Heart left ventricle (tissue), 16 donors: Measurements from ENCODE around the gene ORMDL3. TPM values are rescaled to one million over a fixed set of nuclear protein-coding genes. Genes with fewer than 3 reads are reported as not detected.
A peak's percentile ranks its signal among the peaks of the same experiment; 100 is the strongest.

Source experiments
- ATAC-seq, 4 donors: fragments of 200-7000 bp; cut with Tn5 transposase; one replicate each; pipeline ENCODE4 v1.9.1; 2020 to 2022; ENCODE audit warnings: moderate library complexity in 4 of 4, mild to moderate bottlenecking in 3 of 4, moderate number of reproducible peaks in 1 of 4
- DNase-seq, 5 donors: peaks; one replicate each; pipeline ENCODE4 v3.0.0-alpha.2; 2020
- H3K27ac ChIP-seq, 12 donors: fragments of 200-600 bp; sonication (generic) in 4 of 12; one replicate each; pipeline versions ENCODE4 v1.5.0 to v1.8.0; 2016 to 2022; ENCODE audit warnings: mild to moderate bottlenecking in 2 of 12
- H3K27me3 ChIP-seq, 9 donors: fragments of 200-600 bp; sonication (generic) in 2 of 9; one replicate each; pipeline versions ENCODE4 v1.5.1 to v1.8.0; 2016 to 2022; ENCODE audit warnings: mild to moderate bottlenecking in 3 of 9
- H3K36me3 ChIP-seq, 9 donors: fragments of 200-600 bp; sonication (generic) in 2 of 9; one replicate each; pipeline versions ENCODE4 v1.5.0 to v1.8.0; 2018 to 2022; ENCODE audit warnings: mild to moderate bottlenecking in 2 of 9
- H3K4me1 ChIP-seq, 12 donors: fragments of 200-600 bp; sonication (generic) in 4 of 12; one replicate each; pipeline versions ENCODE4 v1.5.0 to v1.8.0; 2016 to 2022; ENCODE audit warnings: mild to moderate bottlenecking in 3 of 12
- H3K4me3 ChIP-seq, 12 donors: fragments of 200-600 bp; sonication (generic) in 4 of 12; one replicate each; pipeline versions ENCODE4 v1.5.0 to v1.8.0; 2017 to 2022; ENCODE audit warnings: mild to moderate bottlenecking in 9 of 12, moderate library complexity in 4 of 12
- H3K9me3 ChIP-seq, 12 donors: fragments of 200-600 bp; sonication (generic) in 4 of 12; one replicate each; pipeline versions ENCODE4 v1.5.0 to v1.8.0; 2016 to 2022; ENCODE audit warnings: mild to moderate bottlenecking in 1 of 12
- POLR2A ChIP-seq, 2 donors: fragments of 450-650 bp; IDR thresholded peaks; one replicate each; pipeline ENCODE4 v1.6.1; 2017; ENCODE audit warnings: antibody characterized with exemption in 2 of 2, mild to moderate bottlenecking in 2 of 2, moderate library complexity in 2 of 2
- WGBS, 4 donors: extraction: QIAGEN DNeasy Blood & Tissue Kit in 2 of 4; methylation state at CpG; one replicate each; pipeline versions ENCODE4 v1.1.5 to v1.1.7; 2013 to 2018; 5-methylcytosine and 5-hydroxymethylcytosine counted together
- intact Hi-C, 10 donors: fragments of 100-400 bp; cut with DNase I; formaldehyde crosslinking; loops; one replicate each; pipeline versions ENCODE4 v1.11.1 to v1.14.2; 2022
- polyA plus RNA-seq, 2 donors: library from polyadenylated mRNA; stranded (reverse); fragments of 200-250 nt; gene quantifications; one replicate each; pipeline ENCODE4 v1.2.3, GENCODE V29; 2013
- total RNA-seq, 9 donors: library from RNA; depleted of rRNA in 2 of 9; stranded (reverse); fragments of >200 nt in 2 of 9; fragmentation: NEBNext Ultra II Directional in 3 of 9; extraction: Animal tissue kit (Norgen Biotek cat#: 25700) in 3 of 9; gene quantifications; one replicate each; pipeline versions ENCODE4 v1.1.0 to v1.2.4, GENCODE V29; 2016 to 2023
- TF ChIP-seq, protein P1 (sequence below), 12 donors: fragments of 200-600 bp; sonication (generic) in 4 of 12; IDR thresholded peaks; one replicate each; pipeline versions ENCODE4 v1.5.0 to v1.8.0; 2018 to 2022; ENCODE audit warnings: antibody characterized with exemption in 12 of 12, mild to moderate bottlenecking in 5 of 12
- donor health status: ischemic (EF 13 %, LVEDD 7.1; RV severe dilation, severe dysfunction).
- donor health status: healthy with polysubstance abuse.
- donor health status: DM: no; HTN: yes; CAD: no.
- donor health status: DM: no; HTN: no; CAD: no.
- donor health status: ischemic (EF 25% LVEDD 6.9; RV normal size, moderate dysfunction).
- donor health status: ischemic (EF 25% LVEDD 5.7; RV mildly dilated, moderate dysfunction).
- donor health status: healthy.
- donor health status: DM: yes; HTN: yes; CAD: no.
- donor health status: ischemic (EF 35%, LVEDD 5.7; RV mildly dilated, moderate dysfunction).
- donor health status: nonischemic (EF 11% LVEDD 7.7; RV severe dilation, severe dysfunction).
- donor health status: DM: yes; HTN: yes; CAD: no.
- donor health status: PGD.
- donor health status: ischemic (EF 29% LVEDD 5.4; RV normal size, mild dysfunction).
- donor health status: nonischemic (EF 23%, LVEDD 6.1; RV moderate dilation, normal function).

Gene ORMDL3
- total and polyA plus RNA-seq, 11 donors, result 40.0 to 111 (median 59.2) TPM

DNA sequence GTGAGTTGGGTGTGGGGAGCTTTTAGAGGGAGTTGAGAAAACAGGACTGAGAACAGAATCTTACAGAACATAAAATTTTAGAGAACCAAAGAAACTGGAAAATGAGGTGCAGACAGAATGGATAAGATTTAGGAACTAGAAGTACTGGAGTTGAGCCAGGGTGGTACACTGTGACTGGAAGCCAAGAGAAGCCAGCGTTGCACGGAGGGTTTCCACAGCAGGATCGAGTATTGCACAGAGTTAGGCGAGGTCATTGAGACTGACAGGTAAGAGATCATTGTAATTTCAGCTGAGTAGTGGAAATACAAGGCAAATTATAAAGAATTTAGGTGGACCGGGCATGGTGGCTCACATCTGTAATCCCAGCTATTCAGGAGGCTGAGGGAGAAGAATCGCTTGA is 42.0 kb upstream of the ORMDL3 start:
- Histone ChIP-seq H3K27me3 (peaks cover 0 to 7% (median 0%) of the 10 kb centered on the region in 9 donors), H3K9me3 (no peaks in the 10 kb centered on the region), H3K36me3 (no peaks in the 10 kb centered on the region), H3K4me1 (peaks cover 0 to 66% (median 0%) of the 10 kb centered on the region in 12 donors), H3K27ac (peak overlapping the region in 1 of 12 donors; percentile 69), H3K4me3 (no peak overlapping the region)
- no peak for TF ChIP-seq POLR2A (IDR thresholded peaks at IDR 0.05)
- TF ChIP-seq, protein P1, sequence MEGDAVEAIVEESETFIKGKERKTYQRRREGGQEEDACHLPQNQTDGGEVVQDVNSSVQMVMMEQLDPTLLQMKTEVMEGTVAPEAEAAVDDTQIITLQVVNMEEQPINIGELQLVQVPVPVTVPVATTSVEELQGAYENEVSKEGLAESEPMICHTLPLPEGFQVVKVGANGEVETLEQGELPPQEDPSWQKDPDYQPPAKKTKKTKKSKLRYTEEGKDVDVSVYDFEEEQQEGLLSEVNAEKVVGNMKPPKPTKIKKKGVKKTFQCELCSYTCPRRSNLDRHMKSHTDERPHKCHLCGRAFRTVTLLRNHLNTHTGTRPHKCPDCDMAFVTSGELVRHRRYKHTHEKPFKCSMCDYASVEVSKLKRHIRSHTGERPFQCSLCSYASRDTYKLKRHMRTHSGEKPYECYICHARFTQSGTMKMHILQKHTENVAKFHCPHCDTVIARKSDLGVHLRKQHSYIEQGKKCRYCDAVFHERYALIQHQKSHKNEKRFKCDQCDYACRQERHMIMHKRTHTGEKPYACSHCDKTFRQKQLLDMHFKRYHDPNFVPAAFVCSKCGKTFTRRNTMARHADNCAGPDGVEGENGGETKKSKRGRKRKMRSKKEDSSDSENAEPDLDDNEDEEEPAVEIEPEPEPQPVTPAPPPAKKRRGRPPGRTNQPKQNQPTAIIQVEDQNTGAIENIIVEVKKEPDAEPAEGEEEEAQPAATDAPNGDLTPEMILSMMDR (IDR thresholded peaks at IDR 0.05), result no peak
- WGBS, 4 donors, result 76 to 88% (median 79%) methylated on average over 6 of the region's 6 CpGs
- intact Hi-C loops, result no loop called here
- ATAC-seq (no peak), DNase-seq (no peak)

DNA sequence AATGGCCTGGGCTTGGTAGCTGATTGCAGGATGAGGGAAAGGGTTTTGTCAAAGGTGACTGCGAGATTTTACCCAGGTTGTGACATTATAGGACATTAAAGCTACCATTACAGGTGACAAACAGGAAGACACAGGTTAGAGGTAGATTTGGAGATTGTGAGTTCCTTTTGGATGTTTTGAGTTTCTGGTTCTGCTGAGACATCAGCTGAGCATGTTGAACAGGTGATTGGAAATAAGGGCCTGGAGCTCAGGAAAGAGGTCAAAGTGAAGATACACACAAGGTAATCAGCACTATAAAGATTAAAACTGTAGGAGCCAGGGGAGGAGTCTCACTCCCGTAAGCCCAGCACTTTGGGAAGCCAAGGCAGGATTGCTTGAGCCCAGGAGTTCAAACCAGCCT is 41.4 kb upstream of the ORMDL3 start:
- Histone ChIP-seq H3K4me1 (peaks cover 0 to 60% (median 0%) of the 10 kb centered on the region in 12 donors), H3K27ac (peak overlapping the region in 1 of 12 donors; percentile 69), H3K9me3 (no peaks in the 10 kb centered on the region), H3K36me3 (no peaks in the 10 kb centered on the region), H3K27me3 (peaks cover 0 to 4% (median 0%) of the 10 kb centered on the region in 9 donors), H3K4me3 (no peak overlapping the region)
- TF ChIP-seq, protein P1 (IDR thresholded peaks at IDR 0.05), result no peak
- TF ChIP-seq POLR2A (IDR thresholded peaks at IDR 0.05), result no peak
- 76 to 86% (median 82%) methylated on average over 2 of the region's 2 CpGs for WGBS, 4 donors
- ATAC-seq (no peak), DNase-seq (no peak)
- intact Hi-C loops, result no loop called here

DNA sequence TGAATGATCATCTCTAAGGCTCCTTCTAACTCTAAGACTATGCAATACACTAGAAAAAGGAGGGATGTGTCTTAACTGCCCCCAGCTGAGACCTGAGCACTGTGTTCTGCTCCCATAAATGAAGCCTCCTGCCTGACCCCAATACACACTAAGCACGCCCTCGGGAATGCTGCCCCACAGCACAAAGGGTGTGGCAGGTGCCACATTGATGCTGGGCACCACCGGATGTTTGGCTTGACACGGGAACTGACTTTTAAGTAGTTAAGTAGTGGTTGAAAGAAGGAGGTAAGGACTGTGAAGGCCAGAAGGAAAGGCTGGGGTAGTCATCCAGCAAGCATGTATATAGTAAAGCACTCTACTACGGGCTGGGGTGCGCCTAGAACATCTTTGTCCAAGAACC is 39.4 kb upstream of the ORMDL3 start:
- no peak for ATAC-seq
- Histone ChIP-seq H3K4me3 (no peak overlapping the region), H3K4me1 (peaks cover 0 to 43% (median 0%) of the 10 kb centered on the region in 12 donors), H3K27ac (peak overlapping the region in 2 of 12 donors; percentile 9 to 70), H3K9me3 (no peaks in the 10 kb centered on the region), H3K36me3 (no peaks in the 10 kb centered on the region), H3K27me3 (peaks cover 0 to 10% (median 0%) of the 10 kb centered on the region in 9 donors)
- no peak for DNase-seq
- intact Hi-C loops, result no loop called here
- TF ChIP-seq POLR2A (IDR thresholded peaks at IDR 0.05), result no peak
- TF ChIP-seq, protein P1 (IDR thresholded peaks at IDR 0.05), result no peak
- WGBS, 4 donors, result 84 to 90% (median 87%) methylated on average over 6 of the region's 6 CpGs

DNA sequence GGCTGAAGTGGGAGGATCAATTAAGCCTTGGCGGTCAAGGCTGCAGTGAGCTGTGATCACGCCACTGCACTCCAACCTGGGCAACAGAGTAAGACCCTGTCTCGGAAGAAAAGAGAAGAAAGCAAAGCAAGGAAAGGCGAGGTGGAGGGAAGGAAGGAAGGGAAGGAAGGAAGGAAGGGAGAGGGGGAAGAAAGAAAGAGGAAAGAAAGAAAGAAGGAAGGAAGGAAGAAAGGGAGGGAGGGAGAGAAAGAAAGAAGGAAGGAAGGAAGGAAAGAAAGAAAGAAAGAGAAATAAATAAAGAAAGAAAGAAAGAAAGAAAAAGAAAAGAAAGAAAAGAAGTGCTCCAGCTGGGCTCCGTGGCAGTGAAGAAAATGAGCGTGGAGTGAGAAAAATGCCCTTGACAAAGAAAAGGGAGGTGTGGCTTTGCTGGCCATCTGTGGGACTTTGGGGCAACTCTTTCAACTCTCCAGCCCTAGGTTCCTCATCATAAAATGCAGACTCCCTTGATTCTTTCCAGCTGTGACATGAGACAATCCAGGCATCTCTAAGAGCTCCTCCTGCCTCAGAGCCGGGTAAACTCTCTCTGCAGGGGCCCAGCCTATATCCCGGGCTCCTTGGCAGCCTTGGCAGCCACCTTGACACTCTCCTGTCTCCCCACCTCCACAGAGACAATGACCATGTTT is 37.8 kb upstream of the ORMDL3 start:
- no peak for ATAC-seq
- intact Hi-C loops, result no loop called here
- H3K27ac ChIP-seq, result no peak overlapping the region

More for the DNA sequence above, 37.8 kb upstream of the ORMDL3 start:
- TF ChIP-seq, protein P1 (IDR thresholded peaks at IDR 0.05), result no peak
- no peak for TF ChIP-seq POLR2A (IDR thresholded peaks at IDR 0.05)
- DNase-seq, result no peak
- Histone ChIP-seq H3K4me3 (no peak overlapping the region), H3K4me1 (peaks cover 0 to 35% (median 0%) of the 10 kb centered on the region in 12 donors), H3K9me3 (no peaks in the 10 kb centered on the region), H3K27me3 (peaks cover 0 to 10% (median 0%) of the 10 kb centered on the region in 9 donors), H3K36me3 (no peaks in the 10 kb centered on the region)
- WGBS, 4 donors, result 53 to 60% (median 56%) methylated on average over 8 of the region's 8 CpGs
